Activated T-cell treated with anti-CD3 and anti-CD28 coated beads, Interleukin-2, amount 50 U/mL, for 4 hours (primary cell): ENCODE data around the gene DNAH5. TPM values are rescaled to one million over a fixed set of nuclear protein-coding genes. Genes with fewer than 3 reads are reported as not detected.

Experiments
- ATAC-seq, 2 donors: fragments of 200-7000 bp; cut with Tn5 transposase; one replicate each; pipeline ENCODE4 v1.10.0; 2021
- DNase-seq: peaks from one replicate; pipeline ENCODE4 v3.0.0-alpha.2; 2020
- H3K27me3 Mint-ChIP-seq: one replicate; pipeline ENCODE4 v1.8.0; 2021; ENCODE audit warnings: low read depth, mixed read lengths
- H3K36me3 Mint-ChIP-seq: one replicate; pipeline ENCODE4 v1.8.0; 2022; ENCODE audit warnings: mixed read lengths; ENCODE audit not compliant: insufficient read depth
- H3K4me1 Mint-ChIP-seq: one replicate; pipeline ENCODE4 v1.8.0; 2021; ENCODE audit warnings: low read depth, mixed read lengths
- H3K4me3 Mint-ChIP-seq: one replicate; pipeline ENCODE4 v1.8.0; 2021; ENCODE audit warnings: mild to moderate bottlenecking, moderate library complexity, mixed read lengths
- H3K9me3 Mint-ChIP-seq: one replicate; pipeline ENCODE4 v1.8.0; 2021; ENCODE audit warnings: mixed read lengths
- total RNA-seq, 3 donors: library from RNA; stranded (reverse); gene quantifications; one replicate each; pipeline ENCODE4 v1.2.1, GENCODE V29; 2021

Gene DNAH5
- total RNA-seq, 3 donors from 2014 or later = not detected

DNA sequence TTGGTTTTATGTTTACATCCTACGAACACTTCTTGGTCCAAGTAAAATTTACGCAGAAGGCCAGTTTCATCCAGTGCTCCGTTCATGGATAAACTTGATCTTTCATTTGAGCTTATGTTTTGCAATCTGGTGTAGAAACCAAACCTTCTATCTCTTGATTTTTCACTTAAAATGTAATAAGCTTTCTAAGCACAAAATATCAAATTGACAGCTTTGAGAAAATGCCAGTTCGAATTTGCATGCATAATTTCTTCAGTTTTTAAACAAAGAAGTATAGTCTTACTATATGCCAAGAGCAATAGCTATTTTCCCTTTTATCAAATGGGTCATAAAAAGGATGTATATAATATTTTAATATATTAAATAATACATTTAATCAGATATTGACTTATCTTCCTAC lies 17.8 kb downstream of the DNAH5 start:
- ATAC-seq (no peak), DNase-seq (no peak)
- Mint-ChIP-seq H3K36me3 (no peaks in the 10 kb centered on the region), H3K4me1 (no peaks in the 10 kb centered on the region), H3K9me3 (peaks cover 7% of the 10 kb centered on the region), H3K27me3 (no peaks in the 10 kb centered on the region), H3K4me3 (no peak overlapping the region)

DNA sequence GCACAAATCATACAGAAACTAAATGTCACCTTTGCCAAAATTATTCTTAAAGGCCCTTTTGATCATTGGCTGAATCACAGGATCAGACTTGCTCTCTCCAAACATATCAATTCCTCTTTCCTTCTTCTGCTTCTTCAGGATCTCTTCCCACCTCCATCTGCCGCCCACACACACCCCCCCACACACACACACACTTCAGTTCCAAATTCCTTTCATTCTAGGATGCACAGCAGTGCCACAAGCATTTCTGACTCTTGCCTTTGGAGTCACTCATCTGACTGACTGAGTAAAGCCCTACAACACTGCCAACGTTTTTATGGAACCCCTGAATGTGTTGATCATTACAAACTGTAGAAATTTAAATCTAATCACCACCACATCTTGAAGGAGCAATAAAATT lies 22.9 kb downstream of the DNAH5 start:
- H3K4me3 Mint-ChIP-seq = no peak overlapping the region
- H3K4me1 Mint-ChIP-seq = no peaks in the 10 kb centered on the region
- H3K9me3 Mint-ChIP-seq = peaks cover 4% of the 10 kb centered on the region
- H3K27me3 Mint-ChIP-seq = no peaks in the 10 kb centered on the region
- ATAC-seq (no peak), DNase-seq (no peak)
- no peaks in the 10 kb centered on the region for H3K36me3 Mint-ChIP-seq

DNA sequence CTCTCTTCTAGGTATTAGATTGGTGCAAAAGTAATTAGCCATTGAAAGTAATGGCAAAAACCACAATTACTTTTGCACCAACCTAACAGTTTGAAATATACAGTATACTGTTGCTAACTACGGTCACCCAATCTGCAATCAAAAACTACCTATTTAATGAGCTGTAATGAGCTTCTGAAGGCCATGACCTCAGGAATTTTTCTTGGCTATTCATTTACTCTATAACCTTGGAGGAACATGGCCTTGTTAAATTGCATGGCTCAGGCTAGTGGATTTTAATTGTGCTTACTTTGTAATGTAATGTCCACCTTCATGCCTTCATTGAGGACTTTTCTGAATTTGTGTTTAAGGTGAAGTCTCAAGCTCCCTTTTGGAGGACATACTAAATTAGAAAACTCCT lies 24.7 kb downstream of the DNAH5 start:
- H3K4me3 Mint-ChIP-seq = no peak overlapping the region
- no peaks in the 10 kb centered on the region for H3K27me3 Mint-ChIP-seq
- DNase-seq = no peak
- no peaks in the 10 kb centered on the region for H3K36me3 Mint-ChIP-seq
- no peaks in the 10 kb centered on the region for H3K9me3 Mint-ChIP-seq
- no peak for ATAC-seq
- H3K4me1 Mint-ChIP-seq = no peaks in the 10 kb centered on the region

DNA sequence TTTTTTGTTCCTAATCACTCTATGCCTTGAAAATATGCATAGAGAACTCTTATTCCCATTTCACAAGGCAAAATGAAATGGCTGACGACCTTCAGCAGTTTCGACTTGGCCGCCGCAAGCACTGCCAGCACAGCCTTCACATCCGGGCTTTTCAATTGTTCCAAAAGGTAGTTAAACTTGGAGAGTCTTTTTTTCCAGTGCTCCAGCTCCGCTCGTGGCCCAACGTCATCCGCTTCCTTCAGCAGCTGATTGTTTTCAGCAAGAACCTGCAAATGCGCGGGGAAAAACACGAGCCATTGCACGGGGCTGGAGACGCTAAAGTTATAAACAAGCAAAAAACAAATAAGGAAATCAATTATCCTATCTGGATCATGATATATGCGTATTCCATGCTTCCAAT lies 25.4 kb downstream of the DNAH5 start:
- H3K36me3 Mint-ChIP-seq = no peaks in the 10 kb centered on the region
- no peak for ATAC-seq
- no peak for DNase-seq

DNA sequence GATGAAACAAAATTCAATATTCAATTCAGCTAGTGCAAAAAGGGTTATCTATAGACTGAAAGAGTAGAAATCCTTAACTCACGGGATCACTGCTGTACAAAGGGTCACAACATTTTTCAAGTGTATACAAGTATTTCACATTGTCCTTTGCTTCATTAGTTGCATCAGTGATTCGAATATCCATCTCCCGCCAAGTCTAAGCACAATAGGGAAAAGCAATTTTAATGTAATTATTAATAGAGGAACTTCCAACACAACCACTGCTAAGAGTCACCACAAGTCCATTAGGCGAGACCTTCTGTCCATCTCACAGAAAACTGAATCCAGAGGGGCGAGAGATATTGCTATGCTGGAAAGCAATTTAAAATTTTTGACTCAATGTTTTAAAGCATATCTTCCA lies 27.4 kb downstream of the DNAH5 start:
- no peaks in the 10 kb centered on the region for H3K4me1 Mint-ChIP-seq
- H3K4me3 Mint-ChIP-seq = no peak overlapping the region
- no peak for DNase-seq
- ATAC-seq = no peak
- H3K27me3 Mint-ChIP-seq = no peaks in the 10 kb centered on the region
- no peaks in the 10 kb centered on the region for H3K36me3 Mint-ChIP-seq
- H3K9me3 Mint-ChIP-seq = no peaks in the 10 kb centered on the region

More for the DNA sequence above, 25.4 kb downstream of the DNAH5 start:
- Mint-ChIP-seq H3K9me3 (no peaks in the 10 kb centered on the region), H3K4me3 (no peak overlapping the region), H3K4me1 (no peaks in the 10 kb centered on the region), H3K27me3 (no peaks in the 10 kb centered on the region)

DNA sequence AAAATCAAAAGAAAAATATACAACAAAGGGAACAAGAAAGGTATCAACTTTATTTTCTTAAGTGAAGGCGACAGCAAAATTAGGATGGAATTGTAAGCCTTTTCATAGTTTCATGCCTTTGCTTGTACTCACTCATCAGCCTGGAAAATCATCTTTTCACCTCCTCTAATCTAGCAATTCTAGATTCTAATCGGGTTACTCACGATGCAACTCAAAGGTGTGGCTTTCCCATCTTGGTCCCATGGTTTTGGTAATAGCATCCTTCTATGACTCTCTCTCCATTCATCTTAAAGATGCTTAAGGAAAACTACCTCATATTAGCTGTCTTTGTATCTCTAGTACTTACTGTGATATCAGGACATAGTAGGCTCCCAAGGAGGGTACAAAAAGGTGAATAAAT lies 30.5 kb downstream of the DNAH5 start:
- ATAC-seq (no peak), DNase-seq (no peak)
- Mint-ChIP-seq H3K9me3 (no peaks in the 10 kb centered on the region), H3K4me3 (no peak overlapping the region), H3K4me1 (no peaks in the 10 kb centered on the region), H3K36me3 (no peaks in the 10 kb centered on the region), H3K27me3 (no peaks in the 10 kb centered on the region)

DNA sequence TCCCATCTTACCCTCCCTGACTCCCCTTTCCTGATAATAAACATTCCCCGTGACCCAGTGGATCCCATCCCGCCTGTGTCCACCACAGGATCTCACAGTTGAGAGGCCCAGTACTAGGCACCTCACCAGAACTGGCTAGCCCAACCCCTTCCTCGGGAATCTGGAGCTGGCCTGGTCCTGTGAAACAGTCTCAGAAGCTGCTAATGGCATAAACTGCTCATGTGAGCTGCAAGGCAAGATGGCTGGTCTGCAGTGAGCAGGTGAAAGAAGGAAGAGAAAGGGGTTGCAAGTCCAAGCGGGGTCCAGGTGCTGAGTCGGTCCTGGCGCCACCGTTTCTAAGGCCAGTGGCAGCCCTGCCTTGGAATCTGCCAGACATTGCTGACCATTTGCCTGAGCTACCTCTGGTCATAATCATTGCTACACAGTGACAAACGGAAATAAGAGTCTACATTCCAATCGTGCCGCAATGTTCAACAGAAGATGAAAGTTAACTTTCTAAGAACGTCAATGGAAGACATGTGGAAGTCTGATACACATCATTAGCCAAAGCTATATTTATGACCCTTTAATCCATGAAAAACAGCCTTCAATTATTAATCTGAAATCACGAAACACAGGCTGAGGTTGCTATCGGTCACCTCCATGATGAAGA lies 33.7 kb downstream of the DNAH5 start:
- Mint-ChIP-seq H3K27me3 (no peaks in the 10 kb centered on the region), H3K4me3 (no peak overlapping the region), H3K4me1 (no peaks in the 10 kb centered on the region), H3K36me3 (no peaks in the 10 kb centered on the region), H3K9me3 (no peaks in the 10 kb centered on the region)
- no peak for DNase-seq
- ATAC-seq = no peak

DNA sequence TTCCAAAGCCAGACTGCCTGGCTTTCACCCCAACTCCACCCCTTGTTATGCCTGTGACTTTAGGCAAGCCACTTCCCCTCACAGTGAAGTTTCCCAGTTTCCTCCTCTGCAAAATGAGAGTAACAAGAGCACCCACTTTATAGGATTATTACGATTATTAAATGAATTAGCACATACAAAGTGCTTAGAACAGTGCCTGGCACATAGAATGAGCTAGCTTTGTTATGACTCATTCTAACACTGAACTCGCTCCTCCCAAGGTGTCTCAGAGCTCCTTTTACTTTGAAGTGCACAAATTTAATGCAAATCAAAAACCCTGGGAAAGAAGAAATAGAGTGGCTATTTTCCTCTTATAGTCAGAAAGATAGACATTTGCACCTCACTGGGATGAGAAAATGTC lies 34.3 kb downstream of the DNAH5 start:
- Mint-ChIP-seq H3K9me3 (no peaks in the 10 kb centered on the region), H3K4me1 (no peaks in the 10 kb centered on the region), H3K36me3 (no peaks in the 10 kb centered on the region), H3K4me3 (no peak overlapping the region), H3K27me3 (no peaks in the 10 kb centered on the region)
- DNase-seq (no peak), ATAC-seq (no peak)

DNA sequence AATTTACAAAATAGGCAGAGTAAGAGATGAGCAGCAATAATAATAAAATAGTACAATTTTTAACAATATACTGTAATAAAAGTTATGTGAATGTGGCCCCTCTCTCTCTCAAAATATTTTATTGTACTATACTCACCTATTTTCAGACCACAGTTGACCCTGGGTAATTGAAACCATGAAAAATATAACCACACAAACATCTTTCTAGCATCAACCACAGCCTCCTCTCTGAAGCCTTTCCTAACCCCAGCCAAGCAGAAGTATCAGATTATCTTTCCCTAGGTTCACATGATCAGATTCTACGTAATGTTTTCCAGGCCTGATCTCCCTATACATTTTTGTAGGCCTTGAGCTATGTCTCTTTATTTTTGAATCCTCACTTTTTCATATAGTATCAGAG lies 35.2 kb downstream of the DNAH5 start:
- H3K4me1 Mint-ChIP-seq = no peaks in the 10 kb centered on the region
- H3K9me3 Mint-ChIP-seq = no peaks in the 10 kb centered on the region
- no peak for ATAC-seq
- no peak for DNase-seq
- H3K36me3 Mint-ChIP-seq = no peaks in the 10 kb centered on the region
- H3K4me3 Mint-ChIP-seq = no peak overlapping the region
- H3K27me3 Mint-ChIP-seq = no peaks in the 10 kb centered on the region

DNA sequence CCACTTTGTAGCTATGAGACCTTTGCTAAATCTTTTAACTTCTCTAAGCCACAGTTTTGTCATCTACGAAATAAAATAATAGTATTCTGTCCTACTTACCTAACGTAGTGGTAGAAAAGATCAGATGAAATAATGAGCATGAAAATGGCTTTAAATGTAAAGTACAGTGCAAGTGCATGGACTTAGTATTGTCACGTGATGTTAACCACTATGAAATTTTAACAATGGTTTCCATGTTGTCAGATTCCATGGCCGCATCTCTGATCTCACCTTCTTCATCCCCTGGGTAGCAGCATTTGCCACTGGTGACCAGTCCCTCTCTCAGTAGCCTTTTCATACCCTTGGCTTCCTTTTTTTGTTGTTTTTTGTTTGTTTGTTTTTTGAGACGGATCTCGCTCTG lies 45.9 kb downstream of the DNAH5 start:
- H3K36me3 Mint-ChIP-seq = no peaks in the 10 kb centered on the region
- H3K27me3 Mint-ChIP-seq = no peaks in the 10 kb centered on the region
- no peak for DNase-seq
- H3K4me1 Mint-ChIP-seq = no peaks in the 10 kb centered on the region
- no peak overlapping the region for H3K4me3 Mint-ChIP-seq
- no peak for ATAC-seq
- peaks cover 21% of the 10 kb centered on the region for H3K9me3 Mint-ChIP-seq

DNA sequence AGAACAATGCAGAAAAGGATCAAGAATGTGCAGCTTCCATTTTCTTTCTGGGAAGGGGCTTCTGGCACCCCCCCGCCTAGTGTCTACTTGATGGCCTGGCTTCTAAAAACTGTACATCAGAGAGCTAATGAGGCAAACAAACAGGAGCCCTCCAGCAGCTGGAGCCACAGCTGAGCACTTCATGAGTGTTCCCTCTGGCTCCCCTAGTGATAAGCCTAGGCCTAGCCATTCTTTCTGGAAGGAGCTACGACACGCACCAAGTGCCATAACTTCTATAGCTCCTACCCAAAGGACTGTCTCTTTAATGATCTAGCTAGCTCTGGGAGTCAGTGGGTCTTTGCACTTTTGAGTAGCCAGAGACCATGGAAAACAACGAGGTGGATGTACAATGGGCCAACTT lies 66.1 kb downstream of the DNAH5 start:
- Mint-ChIP-seq H3K27me3 (no peaks in the 10 kb centered on the region), H3K36me3 (no peaks in the 10 kb centered on the region), H3K9me3 (peaks cover 29% of the 10 kb centered on the region), H3K4me1 (no peaks in the 10 kb centered on the region), H3K4me3 (no peak overlapping the region)
- ATAC-seq (no peak), DNase-seq (no peak)

DNA sequence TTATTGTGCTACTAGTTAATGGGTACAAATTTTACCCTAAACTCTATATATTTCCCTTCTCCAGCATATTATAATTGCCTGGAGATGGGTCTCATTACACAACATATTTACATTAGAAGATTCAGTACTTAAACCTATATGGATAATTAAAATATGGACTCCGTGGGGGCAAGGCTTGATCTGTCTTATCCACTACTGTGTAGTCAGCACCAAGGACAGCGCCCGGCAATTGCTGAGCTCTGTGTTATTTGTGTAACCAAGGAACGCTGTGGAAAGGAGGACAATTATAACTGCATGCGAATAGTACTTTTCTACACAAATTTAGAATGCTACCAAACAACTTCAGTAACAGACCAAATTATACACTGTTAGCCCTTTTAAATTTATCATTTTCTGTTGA lies 77.7 kb downstream of the DNAH5 start:
- Mint-ChIP-seq H3K4me3 (no peak overlapping the region), H3K36me3 (no peaks in the 10 kb centered on the region), H3K27me3 (no peaks in the 10 kb centered on the region), H3K4me1 (no peaks in the 10 kb centered on the region), H3K9me3 (peaks cover 21% of the 10 kb centered on the region)
- ATAC-seq = no peak
- DNase-seq = no peak

DNA sequence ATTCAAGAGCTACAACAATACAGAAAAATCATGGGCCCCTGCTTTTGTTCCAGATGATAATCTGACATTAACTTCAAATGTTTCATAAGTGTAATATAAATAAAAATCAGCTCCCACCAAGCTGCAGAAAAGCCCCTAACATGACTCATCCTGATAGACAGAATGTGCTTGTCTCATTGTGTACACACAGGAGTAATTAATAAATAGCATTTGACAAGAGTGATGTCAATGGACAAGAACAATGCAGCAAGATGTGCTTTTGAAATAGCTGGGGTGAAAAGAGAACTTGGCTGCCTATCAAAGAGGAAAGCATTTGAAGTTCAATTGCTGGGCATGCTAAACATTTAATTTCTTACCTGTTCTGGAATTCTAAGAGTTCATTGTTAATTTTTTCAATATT lies 79.2 kb downstream of the DNAH5 start:
- peaks cover 26% of the 10 kb centered on the region for H3K9me3 Mint-ChIP-seq
- H3K4me3 Mint-ChIP-seq = no peak overlapping the region
- H3K27me3 Mint-ChIP-seq = no peaks in the 10 kb centered on the region
- no peak for ATAC-seq
- H3K36me3 Mint-ChIP-seq = no peaks in the 10 kb centered on the region
- no peaks in the 10 kb centered on the region for H3K4me1 Mint-ChIP-seq
- DNase-seq = no peak

DNA sequence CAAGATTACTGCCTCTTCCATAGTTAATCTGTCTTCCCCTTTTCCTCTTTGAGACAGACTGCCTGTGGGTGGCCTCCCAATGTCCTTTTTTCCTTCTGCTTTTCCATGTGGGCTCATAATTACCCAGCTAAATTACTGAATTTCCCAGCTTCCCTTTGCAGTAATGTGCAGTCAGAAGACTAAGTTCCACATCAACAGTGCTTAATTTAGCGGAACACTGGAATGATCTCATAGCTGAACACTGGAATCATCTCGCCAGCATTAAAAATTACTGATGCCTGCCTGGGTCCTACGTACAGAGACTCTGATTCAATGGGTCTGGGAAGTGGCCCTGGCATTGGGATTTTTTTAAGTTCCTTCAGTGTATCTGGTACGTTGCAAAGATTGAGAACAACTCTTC lies 84.3 kb downstream of the DNAH5 start:
- no peaks in the 10 kb centered on the region for H3K36me3 Mint-ChIP-seq
- DNase-seq (no peak), ATAC-seq (no peak)
- H3K4me1 Mint-ChIP-seq = no peaks in the 10 kb centered on the region
- H3K4me3 Mint-ChIP-seq = no peak overlapping the region
- peaks cover 36% of the 10 kb centered on the region for H3K9me3 Mint-ChIP-seq
- H3K27me3 Mint-ChIP-seq = no peaks in the 10 kb centered on the region

DNA sequence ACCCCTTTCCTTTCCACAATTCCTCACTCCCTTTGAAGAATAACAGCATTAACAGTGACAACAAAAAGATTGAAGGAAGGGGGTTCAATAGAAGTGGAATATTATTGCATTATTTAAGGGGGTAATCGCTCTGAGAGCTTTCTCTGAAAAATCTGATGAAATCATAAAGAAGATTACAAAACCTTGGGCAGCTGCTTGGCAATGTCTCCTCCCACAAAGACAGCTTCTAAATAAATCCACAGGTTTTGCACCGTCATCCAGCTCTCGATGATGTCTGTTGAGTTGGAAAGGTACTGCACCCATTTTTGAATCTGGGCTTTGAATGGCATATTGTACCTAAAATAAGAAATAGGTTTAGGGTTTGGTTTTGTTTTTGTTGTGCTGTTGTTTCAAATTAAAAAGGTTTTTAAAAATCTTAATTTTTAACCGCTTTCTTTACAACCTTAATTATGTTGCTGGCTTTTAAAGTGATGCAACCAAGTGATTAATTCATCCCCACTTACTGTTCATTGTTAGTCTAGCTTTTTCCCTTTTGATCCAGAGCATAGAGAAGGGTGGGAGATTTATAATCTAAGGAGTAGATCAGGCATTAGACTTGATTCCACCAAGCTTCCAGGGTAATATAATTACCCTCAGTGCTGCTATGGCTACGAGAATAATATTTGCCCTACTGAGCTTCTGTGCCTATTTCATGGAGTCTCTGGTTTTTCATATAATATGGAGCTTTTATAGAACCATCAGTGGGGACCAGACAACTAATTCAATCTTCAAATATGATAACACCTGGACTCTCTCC lies 85.0 kb downstream of the DNAH5 start:
- Mint-ChIP-seq H3K4me1 (no peaks in the 10 kb centered on the region), H3K4me3 (no peak overlapping the region), H3K9me3 (peaks cover 36% of the 10 kb centered on the region), H3K36me3 (no peaks in the 10 kb centered on the region), H3K27me3 (no peaks in the 10 kb centered on the region)
- DNase-seq (no peak), ATAC-seq (no peak)
